C4-2B (cell line): ENCODE data around the gene ZMYND19.

ENCODE experiments used
- CTCF ChIP-seq: fragments of 450-650 bp; conservative IDR thresholded peaks from 2 replicates; pipeline ENCODE4 v1.5.1; 2017; ENCODE audit warnings: mild to moderate bottlenecking
- ZFX ChIP-seq: fragments of 450-650 bp; IDR thresholded peaks from 2 replicates; pipeline ENCODE4 v1.6.1; 2017

GRCh38 chr9:137545123-137545522 is 45.2 kb downstream of the ZMYND19 start:
- no peak for TF ChIP-seq CTCF
- TF ChIP-seq ZFX, result no peak
